Stimulated activated CD4-positive, alpha-beta T cell treated with anti-CD3 and anti-CD28 coated beads, Interleukin-2, amount 100 ng/mL, for 48 hours (primary cell): ENCODE results near the gene POLR3K.

Experiments used
- DNase-seq, 2 donors: peaks; one replicate each; pipeline ENCODE4 v3.0.0-alpha.2; 2020

The POLR3K gene

DNA sequence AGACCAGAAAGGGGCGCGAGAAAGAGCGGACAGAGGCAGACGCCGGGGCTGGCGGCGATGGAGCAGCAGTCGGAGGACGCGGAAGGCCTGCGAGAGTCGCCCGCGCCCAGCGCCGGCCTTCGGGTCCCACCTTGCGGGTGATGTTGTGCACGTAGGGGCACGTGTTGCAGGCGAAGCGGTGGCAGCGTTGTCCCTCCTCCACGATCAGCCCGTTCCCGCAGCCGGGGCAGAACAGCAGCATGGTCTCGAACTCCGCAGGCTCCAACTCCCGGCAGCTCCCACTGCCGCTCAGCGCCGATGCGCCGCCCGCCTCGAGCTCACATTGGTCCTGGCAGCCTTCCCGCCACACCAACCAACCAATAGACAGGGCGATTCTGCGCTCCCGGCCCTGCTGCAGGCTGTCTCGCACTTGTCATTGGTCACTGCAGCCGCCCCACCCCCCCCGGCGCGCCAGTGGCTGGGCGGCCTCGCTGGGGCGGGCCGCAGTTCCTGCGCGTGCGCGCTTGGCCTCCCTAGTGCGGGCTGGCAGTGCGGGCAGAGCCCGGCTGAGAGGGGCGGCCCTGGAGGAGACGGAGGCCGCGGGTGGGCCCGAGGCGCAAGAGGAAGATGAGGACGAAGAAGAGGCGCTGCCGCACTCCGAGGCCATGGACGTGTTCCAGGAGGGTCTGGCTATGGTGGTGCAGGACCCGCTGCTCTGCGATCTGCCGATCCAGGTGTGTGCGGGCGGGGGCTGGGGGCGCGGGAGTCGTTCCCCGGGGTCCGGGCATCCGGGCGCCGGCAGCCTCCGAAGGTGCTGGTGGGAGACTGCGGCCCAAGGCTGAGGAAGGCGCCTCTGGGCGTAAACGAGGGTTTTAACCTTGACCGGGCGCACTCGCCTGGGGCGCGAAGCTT, at the start of gene POLR3K, which contains the start of gene SNRNP25:
Gene POLR3K (minus strand): TSS at position 263 of the 891 bp plus-strand sequence. CDS start 22 bp downstream, at position 241.
Gene SNRNP25 (plus strand): TSS at position 483 of the 891 bp plus-strand sequence. CDS start 189 bp downstream, at position 672.
- DNase-seq: peak; percentile 93 to 96

GRCh38 chr16:102060-102855, 48.9 kb upstream of the POLR3K start:
- no peak for DNase-seq

DNA sequence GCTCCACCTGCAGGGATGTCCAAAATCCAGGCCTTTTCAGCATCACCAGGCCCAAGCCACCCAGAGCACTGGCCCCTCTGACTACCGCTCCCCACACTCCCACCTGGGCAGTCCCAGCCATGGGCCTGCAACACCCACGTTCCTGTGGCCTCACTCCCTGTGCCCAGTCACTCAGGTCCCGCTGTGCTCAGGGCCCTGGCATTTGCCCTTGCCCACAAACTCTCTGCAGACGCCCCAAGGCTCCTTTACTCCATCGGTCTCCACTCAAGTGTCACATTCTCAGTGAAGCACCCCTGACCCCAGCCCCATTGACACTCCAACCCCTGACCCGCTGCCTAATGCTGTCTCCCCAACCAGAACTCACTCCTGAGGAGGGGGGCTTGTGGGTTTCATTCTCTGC, 48.2 kb upstream of the POLR3K start:
- no peak for DNase-seq

DNA sequence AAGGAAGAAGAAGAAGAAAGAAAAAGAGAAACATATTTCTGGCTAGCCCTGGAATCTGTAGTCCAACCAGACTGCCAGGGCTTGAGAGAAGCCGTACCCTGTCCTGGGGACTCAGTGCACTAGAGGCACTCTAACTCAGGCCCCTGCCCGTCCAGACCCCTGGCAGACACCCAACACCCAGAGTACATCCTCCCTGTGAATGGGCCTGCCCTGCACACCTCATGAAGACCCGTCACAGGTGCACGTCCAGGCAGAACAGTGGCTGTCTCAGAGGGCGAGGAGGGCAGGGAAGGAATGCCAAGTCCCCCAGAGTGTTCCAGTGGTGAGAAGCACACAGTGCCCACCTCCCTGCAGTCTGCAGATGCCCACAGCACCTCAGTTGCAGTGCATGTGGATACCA, 47.6 kb upstream of the POLR3K start:
- no peak for DNase-seq

- DNase-seq: no peak
Observed at GRCh38 chr16:97822-98221, 44.4 kb upstream of the POLR3K start.

GRCh38 chr16:96935-97381, 43.5 kb upstream of the POLR3K start:
- peak; percentile 90 to 91 for DNase-seq

DNA sequence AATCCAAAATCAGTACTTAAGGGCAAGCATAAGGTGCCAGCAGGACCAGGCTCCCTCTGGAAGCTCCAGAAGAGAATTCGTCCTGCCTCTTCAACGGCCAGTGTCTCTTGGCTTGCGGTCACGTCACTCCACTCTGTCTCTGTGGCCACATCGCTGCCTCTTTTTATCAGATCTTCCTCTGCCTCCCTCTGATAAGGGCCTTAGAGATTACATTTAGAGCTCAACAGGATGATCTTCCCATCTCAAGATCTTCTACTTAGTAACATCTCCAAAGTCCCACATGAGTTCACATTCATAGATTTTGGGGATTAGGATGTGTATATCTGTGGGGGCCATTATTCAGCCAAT, 41.5 kb upstream of the POLR3K start:
- no peak for DNase-seq

DNA sequence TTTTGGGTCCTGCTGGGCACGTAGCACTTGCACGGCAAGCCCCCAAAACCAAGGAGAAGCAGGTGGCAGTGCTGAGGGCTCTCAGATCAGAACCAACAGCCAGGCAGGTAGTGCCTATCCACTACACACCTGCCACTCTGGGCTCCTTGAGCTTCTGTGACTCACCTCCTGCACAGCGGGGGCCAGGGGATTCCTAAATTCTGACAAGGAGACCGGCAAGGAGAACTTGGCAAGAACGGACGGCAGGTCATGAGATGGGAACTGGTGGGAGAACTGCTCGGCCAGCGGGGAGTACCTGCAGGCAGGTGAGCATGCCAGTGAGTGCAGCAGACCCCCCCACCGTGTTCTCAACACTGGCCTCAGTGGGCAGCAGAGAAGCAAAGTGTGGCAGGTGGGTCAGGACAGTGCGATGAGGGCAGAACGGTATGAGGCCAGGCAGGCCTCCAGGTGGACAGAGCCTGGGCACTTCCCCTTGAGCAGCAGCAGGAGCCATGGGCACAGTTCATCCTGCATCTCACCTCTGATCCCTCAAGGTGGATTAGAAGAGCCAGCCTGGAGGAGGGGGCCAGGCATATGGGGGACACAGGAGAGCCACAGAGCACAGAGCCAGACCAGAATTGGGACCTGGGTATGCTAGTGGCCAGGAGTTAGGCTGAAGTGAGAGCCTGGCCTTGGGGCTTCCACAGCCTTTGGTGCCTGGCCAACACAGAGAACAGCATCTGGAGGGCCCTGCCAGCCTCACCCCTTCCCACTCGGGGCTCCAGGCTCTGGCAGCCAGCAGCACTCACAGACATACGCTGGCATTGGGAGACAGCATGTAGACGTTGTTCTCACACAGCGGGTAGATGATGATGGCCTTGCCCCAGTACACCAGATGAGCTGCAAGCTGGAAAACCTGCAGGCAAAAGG, 39.3 kb upstream of the POLR3K start:
- DNase-seq: no peak

GRCh38 chr16:91484-91883, 38.1 kb upstream of the POLR3K start:
- no peak for DNase-seq

GRCh38 chr16:89391-90302, 36.2 kb upstream of the POLR3K start:
- no peak for DNase-seq

DNA sequence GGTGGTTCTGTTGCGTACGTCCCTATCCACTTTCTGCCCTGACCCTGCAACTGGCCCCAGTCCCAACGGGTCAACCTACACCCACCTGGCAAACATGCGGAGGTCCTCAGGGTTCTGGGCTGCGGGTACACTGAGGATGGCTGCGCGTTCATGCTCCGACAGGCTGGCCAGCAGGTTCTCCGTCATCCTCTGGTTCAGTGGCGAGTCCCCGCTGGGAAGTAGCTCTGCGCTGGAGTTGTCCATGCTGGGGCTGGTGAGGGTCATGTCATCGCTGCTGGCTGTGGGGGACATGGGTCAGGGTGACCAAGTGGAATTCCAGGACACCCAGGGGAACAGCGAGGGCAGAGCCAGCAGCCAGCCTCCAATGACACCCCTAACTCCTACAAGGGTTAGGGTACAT, 35.2 kb upstream of the POLR3K start:
- DNase-seq: no peak

GRCh38 chr16:86483-86952, 33.1 kb upstream of the POLR3K start:
- DNase-seq: no peak

DNA sequence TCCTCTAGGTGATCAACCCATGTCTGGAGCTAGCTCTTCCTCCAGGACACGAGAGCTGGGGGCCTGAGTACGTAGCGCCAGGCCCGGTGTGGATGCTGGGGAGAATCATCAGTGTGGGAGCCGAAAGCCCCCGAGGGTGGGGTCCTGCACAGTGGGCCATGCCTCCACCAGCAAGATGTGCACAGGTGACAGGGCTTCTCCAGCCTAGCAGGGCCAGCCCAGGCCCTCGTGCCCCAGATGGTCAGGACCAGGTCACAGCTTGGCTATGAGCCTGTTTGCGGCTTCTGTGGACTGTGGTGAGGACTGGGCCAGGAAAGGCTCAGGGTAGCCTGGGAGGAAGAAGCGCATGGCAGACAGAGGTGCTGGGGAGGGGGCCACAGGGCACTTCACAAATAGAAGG, 32.5 kb upstream of the POLR3K start:
- DNase-seq: no peak

DNA sequence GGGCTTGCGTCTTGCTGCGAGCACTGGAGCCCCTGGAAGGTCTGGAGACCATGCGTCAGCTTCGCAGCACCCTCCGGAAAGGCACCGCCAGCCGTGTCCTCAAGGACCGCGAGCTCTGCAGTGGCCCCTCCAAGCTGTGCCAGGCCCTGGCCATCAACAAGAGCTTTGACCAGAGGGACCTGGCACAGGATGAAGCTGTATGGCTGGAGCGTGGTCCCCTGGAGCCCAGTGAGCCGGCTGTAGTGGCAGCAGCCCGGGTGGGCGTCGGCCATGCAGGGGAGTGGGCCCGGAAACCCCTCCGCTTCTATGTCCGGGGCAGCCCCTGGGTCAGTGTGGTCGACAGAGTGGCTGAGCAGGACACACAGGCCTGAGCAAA, 32.0 kb upstream of the POLR3K start:
- DNase-seq: no peak

GRCh38 chr16:84718-85406, 31.5 kb upstream of the POLR3K start:
- peak; percentile 43 to 46 for DNase-seq

GRCh38 chr16:83781-84615, 30.6 kb upstream of the POLR3K start:
- DNase-seq: no peak

- no peak for DNase-seq
Observed at GRCh38 chr16:83060-83603, 29.7 kb upstream of the POLR3K start.

GRCh38 chr16:79151-80054, 26.0 kb upstream of the POLR3K start:
- no peak for DNase-seq
